Gastrocnemius medialis (tissue), 4 donors: ENCODE results near the gene RIMBP2.

Experiments
- POLR2A ChIP-seq, 2 donors: fragments of 450-650 bp; IDR thresholded peaks; one replicate each; pipeline ENCODE4 v1.6.1; 2017; ENCODE audit warnings: antibody characterized with exemption in 2 of 2, mild to moderate bottlenecking in 2 of 2, moderate library complexity in 2 of 2
- TF ChIP-seq, protein P1 (sequence below), 5 experiments: fragments of 450-650 bp in 3 of 5; fragments of 200-600 bp in 2 of 5; sonication (generic) in 2 of 5; IDR thresholded peaks in 4 of 5; conservative IDR thresholded peaks in 1 of 5; 1 replicate in 4 of 5; 2 replicates in 1 of 5; pipeline ENCODE4 v1.5.1; 2016 to 2019; ENCODE audit warnings: antibody characterized with exemption in 5 of 5, mild to moderate bottlenecking in 3 of 5, moderate library complexity in 3 of 5

DNA sequence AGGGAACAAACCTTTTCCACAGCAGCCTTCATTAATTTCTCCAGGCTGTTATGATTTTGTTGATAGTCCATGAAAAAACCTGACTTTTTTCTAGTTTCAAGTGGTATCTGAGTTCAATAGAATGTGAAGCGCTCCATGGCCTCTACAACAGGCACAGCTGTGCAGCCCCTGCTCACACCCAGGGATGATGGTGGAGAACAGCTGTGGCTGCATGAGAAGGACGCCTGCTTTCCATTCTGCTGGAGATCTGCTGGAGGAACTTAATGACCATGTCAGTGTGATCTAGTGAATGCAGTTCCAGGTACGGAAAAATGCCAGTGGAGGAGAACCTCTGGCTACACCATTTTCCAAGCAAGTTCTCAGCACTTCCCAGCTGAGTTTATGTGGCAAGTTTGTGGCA is 297.8 kb downstream of the RIMBP2 start:
- TF ChIP-seq, protein P1, sequence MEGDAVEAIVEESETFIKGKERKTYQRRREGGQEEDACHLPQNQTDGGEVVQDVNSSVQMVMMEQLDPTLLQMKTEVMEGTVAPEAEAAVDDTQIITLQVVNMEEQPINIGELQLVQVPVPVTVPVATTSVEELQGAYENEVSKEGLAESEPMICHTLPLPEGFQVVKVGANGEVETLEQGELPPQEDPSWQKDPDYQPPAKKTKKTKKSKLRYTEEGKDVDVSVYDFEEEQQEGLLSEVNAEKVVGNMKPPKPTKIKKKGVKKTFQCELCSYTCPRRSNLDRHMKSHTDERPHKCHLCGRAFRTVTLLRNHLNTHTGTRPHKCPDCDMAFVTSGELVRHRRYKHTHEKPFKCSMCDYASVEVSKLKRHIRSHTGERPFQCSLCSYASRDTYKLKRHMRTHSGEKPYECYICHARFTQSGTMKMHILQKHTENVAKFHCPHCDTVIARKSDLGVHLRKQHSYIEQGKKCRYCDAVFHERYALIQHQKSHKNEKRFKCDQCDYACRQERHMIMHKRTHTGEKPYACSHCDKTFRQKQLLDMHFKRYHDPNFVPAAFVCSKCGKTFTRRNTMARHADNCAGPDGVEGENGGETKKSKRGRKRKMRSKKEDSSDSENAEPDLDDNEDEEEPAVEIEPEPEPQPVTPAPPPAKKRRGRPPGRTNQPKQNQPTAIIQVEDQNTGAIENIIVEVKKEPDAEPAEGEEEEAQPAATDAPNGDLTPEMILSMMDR (IDR thresholded peaks at IDR 0.05 in 4 of 5, conservative IDR thresholded peaks at IDR 0.05 in 1 of 5), result no peak
- TF ChIP-seq POLR2A (IDR thresholded peaks at IDR 0.05), result no peak
